HG02588 (cell line): ENCODE measurements around the gene ZNF552.

ENCODE experiments used
- ATAC-seq: cut with Tn5 transposase; IDR thresholded peaks from one replicate; pipeline ENCODE4 v1.9.1; 2021; ENCODE audit warnings: mild to moderate bottlenecking, moderate library complexity; ENCODE audit not compliant: unreplicated experiment

The ZNF552 gene

GRCh38 chr19:57779220-57779845 lies 35.4 kb downstream of the ZNF552 start:
- no peak for ATAC-seq

- ATAC-seq = no peak
Observed at GRCh38 chr19:57778336-57778735, 36.4 kb downstream of the ZNF552 start.

GRCh38 chr19:57776764-57777296 lies 37.9 kb downstream of the ZNF552 start:
- ATAC-seq = no peak

GRCh38 chr19:57773488-57773887 lies 41.2 kb downstream of the ZNF552 start:
- ATAC-seq = no peak

- ATAC-seq = no peak
Observed at GRCh38 chr19:57771417-57771816, 43.3 kb downstream of the ZNF552 start.

- ATAC-seq = peak; percentile 97
Observed at GRCh38 chr19:57769345-57770131, 45.2 kb downstream of the ZNF552 start, which contains the start of gene ZNF586. Gene ZNF586, plus strand, starts transcription at chr19:57769676. Its CDS starts 167 bp downstream, at chr19:57769843.

- ATAC-seq = no peak
Observed at GRCh38 chr19:57759096-57759495, 55.6 kb downstream of the ZNF552 start.

GRCh38 chr19:57757941-57758340 lies 56.8 kb downstream of the ZNF552 start:
- no peak for ATAC-seq
